CD4-positive, alpha-beta T cell treated with Interleukin-12 subunit alpha and Interleukin-12 subunit beta, for 1 hour (primary cell): Measurements from ENCODE around the gene KDM5A.
"Not testable (repeated sequence)": the region's sequence is repeated elsewhere in the genome, so short reads cannot be mapped to it uniquely, and the experiment has no call there.

Experiments used
- DNase-seq: peaks from one replicate; pipeline ENCODE4 v3.0.0-alpha.2; 2020

KDM5A gene

DNA sequence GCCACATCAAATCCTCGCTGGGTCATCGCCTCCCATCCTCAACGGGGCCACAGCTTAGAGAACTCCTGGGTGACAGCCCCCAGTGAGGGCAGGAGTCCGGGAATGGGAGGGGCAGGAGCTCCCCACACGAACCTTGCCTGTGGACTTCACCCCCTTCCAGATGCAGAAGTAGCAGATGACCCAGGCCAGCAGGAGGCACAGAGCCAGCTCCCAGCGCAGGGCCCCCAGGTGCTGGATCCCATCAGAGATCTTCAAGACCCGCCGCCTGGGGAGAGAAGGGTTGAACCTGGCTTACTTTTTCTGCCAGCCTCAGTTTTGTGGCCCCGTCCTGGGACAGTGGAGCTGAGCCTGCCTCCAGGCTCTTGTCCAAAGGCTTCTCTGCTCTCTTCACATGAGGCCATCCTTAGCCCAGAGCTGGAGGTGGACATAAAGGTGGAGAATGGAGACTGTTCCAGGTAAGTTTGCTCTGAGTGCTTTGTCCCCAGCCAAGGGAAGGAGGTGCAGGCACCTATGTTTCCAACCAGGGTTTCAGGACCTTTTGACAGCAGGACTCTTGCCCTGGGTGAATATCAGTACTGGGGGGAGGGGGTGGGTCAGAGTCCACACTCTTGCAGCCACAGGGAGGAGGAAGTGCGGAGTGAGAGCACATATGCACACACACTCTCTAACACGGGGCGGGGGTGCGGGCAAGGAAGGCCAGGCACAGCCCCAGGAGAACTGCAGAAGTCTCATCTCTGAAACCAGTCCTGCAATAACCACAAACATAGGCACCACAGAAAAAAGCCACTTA lies 151.9 kb downstream of the KDM5A start:
- no peak for DNase-seq

DNA sequence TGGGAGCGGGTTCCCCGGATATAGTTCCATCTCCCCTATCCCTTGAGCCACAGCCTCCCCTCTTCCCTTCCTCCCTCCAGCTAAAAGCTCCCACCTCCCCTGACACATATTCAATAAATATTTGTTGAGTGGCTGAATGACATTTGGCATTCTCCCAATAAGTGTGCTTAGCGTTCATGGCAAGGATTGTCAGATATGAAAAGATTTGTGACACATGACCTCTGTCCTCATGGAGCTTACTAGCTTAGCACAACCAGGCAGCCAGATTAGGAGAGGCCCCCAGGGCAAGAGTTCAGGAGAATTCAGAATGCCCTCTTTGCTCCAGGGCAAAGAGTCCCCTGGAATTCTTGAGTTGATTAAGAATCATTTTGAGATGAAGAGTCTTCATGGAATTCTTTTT lies 152.7 kb downstream of the KDM5A start:
- no peak for DNase-seq

DNA sequence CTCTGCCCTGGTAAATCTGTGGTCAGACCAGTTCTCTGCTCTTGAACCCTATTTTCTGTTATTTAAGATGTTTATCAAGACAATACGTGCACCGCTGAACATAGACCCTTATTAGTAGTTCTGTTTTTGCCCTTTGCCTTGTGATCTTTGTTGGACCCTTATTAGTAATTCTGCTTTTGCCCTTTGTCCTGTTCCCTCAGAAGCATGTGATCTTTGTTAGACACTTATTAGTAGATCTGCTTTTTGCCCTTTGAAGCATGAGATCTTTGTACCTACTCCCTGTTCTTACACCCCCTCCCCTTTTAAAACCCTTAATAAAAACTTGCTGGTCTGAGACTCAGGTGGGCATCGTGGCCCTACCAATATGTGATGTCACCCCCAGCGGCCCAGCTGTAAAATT lies 153.2 kb downstream of the KDM5A start:
- DNase-seq, result not testable (repeated sequence)

DNA sequence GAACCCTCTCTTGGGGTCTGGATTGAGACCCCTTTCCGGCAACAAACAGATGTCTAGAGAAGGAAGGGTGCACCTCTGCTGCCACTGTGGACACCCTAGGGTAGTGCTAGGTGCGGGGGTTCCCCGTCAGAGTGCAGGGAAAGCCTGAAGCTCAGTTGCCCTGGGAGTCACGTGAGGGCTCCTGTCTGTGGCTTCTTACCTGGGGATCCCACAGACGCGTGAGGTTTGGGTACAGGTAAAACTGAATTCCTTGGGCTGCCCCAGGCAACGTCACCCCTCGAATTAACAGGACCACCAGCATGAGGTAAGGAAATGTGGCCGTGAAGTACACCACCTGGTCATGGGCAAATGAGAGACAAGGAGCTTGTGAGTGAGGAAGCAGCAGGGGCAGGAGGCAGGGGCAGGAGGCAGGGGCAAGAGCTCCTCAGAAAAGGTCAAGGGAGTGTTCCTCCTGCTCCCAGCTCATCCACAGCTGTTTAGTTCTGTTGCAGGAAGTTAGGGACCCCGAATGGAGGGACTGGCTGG lies 154.2 kb downstream of the KDM5A start:
- DNase-seq, result no peak

DNA sequence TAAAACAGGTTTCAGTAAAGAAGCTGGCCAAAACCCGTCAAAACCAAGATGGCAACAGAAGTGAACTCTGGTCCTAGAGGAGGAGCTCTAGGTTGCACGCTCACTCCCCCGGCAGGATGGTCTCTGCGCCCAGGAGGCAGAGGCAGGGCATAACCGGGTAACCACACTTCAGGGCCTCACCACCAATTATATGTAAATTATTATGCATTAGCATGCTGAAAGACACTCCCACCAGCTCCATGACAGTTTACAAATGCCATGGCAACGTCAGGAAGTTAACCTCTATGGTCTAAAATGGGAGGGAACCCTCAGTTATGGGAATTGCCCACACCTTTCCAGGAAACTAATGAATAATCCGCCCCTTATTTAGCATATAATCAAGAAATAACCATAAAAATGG lies 155.1 kb downstream of the KDM5A start:
- no peak for DNase-seq

DNA sequence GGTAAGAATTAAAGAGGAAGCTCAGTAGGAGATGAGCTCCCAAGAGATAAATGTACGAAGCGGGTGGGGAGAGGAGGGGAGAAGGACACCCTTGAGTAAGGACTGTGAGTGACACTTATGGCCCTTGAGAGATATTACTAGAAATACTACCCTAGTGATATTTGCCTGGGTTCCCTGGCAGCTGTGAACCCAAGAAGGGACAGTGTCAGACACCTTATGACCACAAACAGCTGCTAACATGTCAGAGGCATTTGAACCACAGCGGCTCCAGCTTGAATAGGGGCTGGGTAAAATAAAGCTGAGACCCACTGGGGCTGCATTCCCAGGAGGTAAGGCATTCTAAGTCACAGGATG lies 155.5 kb downstream of the KDM5A start:
- no peak for DNase-seq

DNA sequence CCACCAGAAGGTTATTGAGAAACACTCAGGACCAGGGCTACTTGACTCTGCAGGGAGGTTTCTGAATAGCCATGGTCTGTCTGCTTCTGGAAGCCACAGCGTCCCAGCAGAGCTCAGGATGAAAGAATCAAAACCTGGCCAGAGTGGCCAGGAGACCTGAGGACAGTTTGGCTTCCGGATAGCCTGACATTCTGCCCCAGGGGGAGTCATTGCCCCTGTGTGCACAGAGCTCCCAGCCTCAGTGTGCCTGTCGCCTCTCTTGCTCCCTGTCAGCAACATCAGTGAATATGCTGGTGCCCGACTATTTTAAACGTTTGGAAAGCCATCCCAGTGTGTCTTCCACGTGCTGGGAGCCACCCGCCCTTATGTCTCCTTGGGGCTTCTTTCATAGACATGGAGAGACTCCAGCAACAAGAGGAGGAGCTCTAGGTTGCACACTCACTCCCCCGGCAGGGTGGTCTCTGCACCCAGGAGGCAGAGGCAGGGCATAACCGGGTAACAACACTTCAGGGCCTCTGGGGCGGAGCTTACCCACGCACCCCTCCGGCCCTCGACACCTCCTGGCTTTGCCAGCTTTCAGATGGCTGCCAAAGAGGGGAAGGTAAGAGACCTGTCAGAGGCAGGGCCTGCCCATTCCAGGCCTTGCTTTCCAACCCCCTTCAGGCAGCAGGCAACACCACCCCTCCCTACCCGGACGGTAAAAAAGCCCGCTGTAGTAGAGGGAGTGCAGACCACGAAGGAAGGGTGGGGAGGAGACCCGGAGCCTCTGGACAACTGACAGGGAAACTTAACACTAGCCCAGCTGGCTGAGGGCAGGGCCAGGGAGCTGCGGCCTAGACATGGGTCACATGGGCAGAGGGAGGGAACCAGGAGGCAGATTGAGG lies 156.1 kb downstream of the KDM5A start:
- DNase-seq, result no peak

DNA sequence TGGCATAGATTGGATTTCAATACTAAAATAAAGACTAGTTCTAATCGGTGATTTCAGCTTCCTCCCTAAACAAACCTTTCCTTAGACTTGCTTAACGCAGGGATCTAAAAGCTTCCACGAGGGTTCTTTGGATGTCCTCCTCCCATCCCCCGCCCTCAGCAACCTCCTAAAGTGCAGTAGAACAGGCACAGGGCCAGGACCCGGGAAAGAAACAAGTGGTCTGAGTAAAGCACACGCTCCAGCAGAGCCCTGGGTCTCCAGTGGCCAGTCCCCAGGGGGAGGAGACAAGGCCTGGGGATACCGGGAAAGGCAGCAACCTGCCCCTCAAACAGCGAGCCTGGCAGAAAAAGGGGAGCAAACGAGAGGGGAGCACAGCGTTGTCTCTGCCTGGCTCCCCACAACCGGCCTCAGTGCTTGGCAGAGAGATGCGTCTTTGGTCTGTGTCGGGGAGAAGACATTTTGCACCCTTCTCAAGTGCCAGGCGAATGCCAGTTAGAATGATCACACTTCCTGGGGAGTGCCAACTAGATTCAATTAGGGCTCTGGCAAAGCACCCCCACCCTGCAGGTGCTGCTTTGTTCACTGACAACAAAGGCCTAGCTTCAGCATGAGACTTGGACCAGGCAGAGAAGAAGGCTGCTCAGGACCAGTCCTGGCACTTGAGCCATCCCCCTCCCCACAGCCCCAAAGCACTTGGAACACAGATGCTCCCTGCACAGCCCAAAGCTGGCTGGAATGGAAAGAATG lies 158.0 kb downstream of the KDM5A start:
- DNase-seq, result no peak
